ACC112 (cell line): ENCODE data around the gene MMP17.

ENCODE experiments used
- H2AFZ ChIP-seq: fragments of 200-600 bp; sonication (generic); one replicate; pipeline ENCODE4 v1.6.0; 2017; ENCODE audit warnings: antibody characterized with exemption, low read length; ENCODE audit not compliant: unreplicated experiment
- H3K27ac ChIP-seq: fragments of 200-600 bp; sonication (generic); 2 replicates; pipeline ENCODE4 v1.5.1; 2014; ENCODE audit warnings: low read depth, mild to moderate bottlenecking, antibody characterized with exemption, low read length, moderate library complexity
- H3K27me3 ChIP-seq: fragments of 200-600 bp; sonication (generic); 2 replicates; pipeline ENCODE4 v1.6.1; 2014; ENCODE audit warnings: mild to moderate bottlenecking, antibody characterized with exemption, low read length, moderate library complexity, mixed read lengths; ENCODE audit not compliant: insufficient read depth
- H3K36me3 ChIP-seq: fragments of 200-600 bp; sonication (generic); 2 replicates; pipeline ENCODE4 v1.6.1; 2016; ENCODE audit warnings: mild to moderate bottlenecking, antibody characterized with exemption, low read length, moderate library complexity, mixed read lengths; ENCODE audit not compliant: insufficient read depth
- H3K4me1 ChIP-seq: fragments of 200-600 bp; sonication (generic); one replicate; pipeline ENCODE4 v1.6.1; 2016; ENCODE audit warnings: low read length, mixed read lengths; ENCODE audit not compliant: insufficient read depth, unreplicated experiment, control insufficient read depth
- H3K4me3 ChIP-seq: fragments of 200-600 bp; sonication (generic); 2 replicates; pipeline ENCODE4 v1.5.1; 2014; ENCODE audit warnings: mild to moderate bottlenecking, low read depth, low read length
- H3K79me2 ChIP-seq: fragments of 200-600 bp; sonication (generic); one replicate; pipeline ENCODE4 v1.6.0; 2016; ENCODE audit warnings: low read length; ENCODE audit not compliant: control insufficient read depth, unreplicated experiment, insufficient read depth

MMP17 gene

GRCh38 chr12:131840643-131841416 is 12.6 kb downstream of the MMP17 start:
- Histone ChIP-seq H3K36me3 (no peaks in the 10 kb centered on the region), H2AFZ (no peak overlapping the region), H3K4me3 (no peak overlapping the region), H3K4me1 (no peaks in the 10 kb centered on the region), H3K27ac (no peak overlapping the region), H3K27me3 (no peaks in the 10 kb centered on the region), H3K79me2 (no peaks in the 10 kb centered on the region)

- no peaks in the 10 kb centered on the region for H3K36me3 ChIP-seq
- H3K4me1 ChIP-seq: no peaks in the 10 kb centered on the region
- H3K79me2 ChIP-seq: no peaks in the 10 kb centered on the region
- no peak overlapping the region for H3K4me3 ChIP-seq
- H3K27ac ChIP-seq: no peak overlapping the region
- no peak overlapping the region for H2AFZ ChIP-seq
- no peaks in the 10 kb centered on the region for H3K27me3 ChIP-seq
These were observed 13.4 kb downstream of the MMP17 start for GRCh38 chr12:131841547-131841946.

- Histone ChIP-seq H3K27ac (no peak overlapping the region), H3K27me3 (no peaks in the 10 kb centered on the region), H3K36me3 (no peaks in the 10 kb centered on the region), H3K4me3 (no peak overlapping the region), H2AFZ (no peak overlapping the region), H3K4me1 (no peaks in the 10 kb centered on the region), H3K79me2 (no peaks in the 10 kb centered on the region)
These were observed 14.0 kb downstream of the MMP17 start for GRCh38 chr12:131842169-131842568.

- H3K4me3 ChIP-seq: no peak overlapping the region
- H2AFZ ChIP-seq: no peak overlapping the region
- H3K36me3 ChIP-seq: no peaks in the 10 kb centered on the region
- no peak overlapping the region for H3K27ac ChIP-seq
- H3K4me1 ChIP-seq: no peaks in the 10 kb centered on the region
- H3K79me2 ChIP-seq: no peaks in the 10 kb centered on the region
- H3K27me3 ChIP-seq: no peaks in the 10 kb centered on the region
These were observed 15.3 kb downstream of the MMP17 start for GRCh38 chr12:131843527-131843926.

GRCh38 chr12:131844140-131844539 is 15.9 kb downstream of the MMP17 start:
- Histone ChIP-seq H3K27ac (no peak overlapping the region), H3K36me3 (no peaks in the 10 kb centered on the region), H3K27me3 (no peaks in the 10 kb centered on the region), H3K79me2 (no peaks in the 10 kb centered on the region), H2AFZ (no peak overlapping the region), H3K4me3 (no peak overlapping the region), H3K4me1 (no peaks in the 10 kb centered on the region)

GRCh38 chr12:131844656-131845055 is 16.5 kb downstream of the MMP17 start:
- no peak overlapping the region for H2AFZ ChIP-seq
- H3K79me2 ChIP-seq: no peaks in the 10 kb centered on the region
- H3K27ac ChIP-seq: no peak overlapping the region
- no peaks in the 10 kb centered on the region for H3K36me3 ChIP-seq
- no peaks in the 10 kb centered on the region for H3K4me1 ChIP-seq
- no peak overlapping the region for H3K4me3 ChIP-seq
- no peaks in the 10 kb centered on the region for H3K27me3 ChIP-seq

- H3K79me2 ChIP-seq: no peaks in the 10 kb centered on the region
- H2AFZ ChIP-seq: no peak overlapping the region
- no peaks in the 10 kb centered on the region for H3K27me3 ChIP-seq
- H3K27ac ChIP-seq: no peak overlapping the region
- H3K36me3 ChIP-seq: no peaks in the 10 kb centered on the region
- no peaks in the 10 kb centered on the region for H3K4me1 ChIP-seq
- H3K4me3 ChIP-seq: no peak overlapping the region
These were observed 16.9 kb downstream of the MMP17 start for GRCh38 chr12:131845121-131845520.

GRCh38 chr12:131847456-131847855 is 19.3 kb downstream of the MMP17 start:
- Histone ChIP-seq H3K36me3 (no peaks in the 10 kb centered on the region), H3K4me3 (no peak overlapping the region), H3K4me1 (peaks cover 1% of the 10 kb centered on the region), H3K79me2 (no peaks in the 10 kb centered on the region), H3K27ac (no peak overlapping the region), H3K27me3 (no peaks in the 10 kb centered on the region), H2AFZ (no peak overlapping the region)

GRCh38 chr12:131848753-131849152 is 20.6 kb downstream of the MMP17 start:
- H3K27me3 ChIP-seq: no peaks in the 10 kb centered on the region
- no peak overlapping the region for H3K4me3 ChIP-seq
- H3K27ac ChIP-seq: no peak overlapping the region
- H3K79me2 ChIP-seq: no peaks in the 10 kb centered on the region
- H3K36me3 ChIP-seq: no peaks in the 10 kb centered on the region
- H2AFZ ChIP-seq: no peak overlapping the region
- peaks cover 6% of the 10 kb centered on the region for H3K4me1 ChIP-seq

GRCh38 chr12:131849700-131850553 is 21.7 kb downstream of the MMP17 start:
- Histone ChIP-seq H3K27me3 (no peaks in the 10 kb centered on the region), H3K79me2 (no peaks in the 10 kb centered on the region), H3K27ac (no peak overlapping the region), H2AFZ (no peak overlapping the region), H3K4me1 (peaks cover 6% of the 10 kb centered on the region), H3K36me3 (no peaks in the 10 kb centered on the region), H3K4me3 (no peak overlapping the region)
